GM12892 (cell line): ENCODE data around the gene COX19.
A peak's percentile ranks its signal among the peaks of the same experiment; 100 is the strongest.

Experiments used
- POLR2A ChIP-seq: IDR thresholded peaks from 2 replicates; pipeline ENCODE4 v1.6.1; 2011; ENCODE audit warnings: low read depth, low read length, control low read depth
- POLR2AphosphoS5 ChIP-seq: IDR thresholded peaks from 2 replicates; pipeline ENCODE4 v1.6.1; 2011; ENCODE audit warnings: low read depth, low read length, control low read depth
- TAF1 ChIP-seq: IDR thresholded peaks from 2 replicates; pipeline ENCODE4 v1.6.1; 2011; ENCODE audit warnings: low read depth, mild to moderate bottlenecking, control low read depth, low read length, borderline replicate concordance

DNA sequence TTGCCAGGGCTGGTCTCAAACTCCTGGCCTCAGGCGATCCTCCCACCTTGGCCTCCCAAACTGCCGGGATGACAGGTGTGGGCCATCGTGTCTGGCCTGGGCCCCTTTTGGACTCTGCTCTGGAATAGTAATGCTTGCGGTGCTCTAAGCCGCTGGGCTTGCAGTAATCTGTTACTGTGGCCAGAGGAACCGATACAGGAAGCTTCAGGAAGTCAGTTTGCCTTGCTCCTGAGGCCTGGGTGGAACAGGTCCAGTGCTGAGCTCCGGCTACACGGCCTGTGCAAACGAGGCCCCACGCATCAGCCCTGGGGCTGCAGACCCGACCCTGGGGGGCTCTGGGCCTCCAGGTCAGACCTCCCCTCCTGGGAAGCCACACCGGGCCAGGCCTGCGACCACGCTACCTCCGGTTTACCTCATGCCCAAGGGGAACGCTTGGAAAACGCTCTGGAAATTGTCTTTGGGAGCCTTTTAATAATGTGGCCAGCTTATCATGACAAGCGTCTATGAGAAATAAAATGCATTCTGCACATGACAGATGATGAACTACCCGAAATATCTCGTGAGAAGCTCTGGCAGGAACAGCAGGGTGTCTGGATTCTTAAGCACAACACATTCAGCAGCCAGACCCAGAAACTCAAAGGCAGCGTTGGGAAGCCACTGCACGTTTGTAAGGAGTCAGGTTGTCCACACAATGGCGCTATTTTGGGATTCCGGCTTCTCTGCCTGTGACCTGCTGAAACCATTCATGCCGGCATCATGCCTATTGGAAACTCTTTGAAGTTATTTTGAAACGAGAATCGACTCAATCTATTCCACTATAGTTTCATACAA, 10.7 kb downstream of the COX19 start:
- TF ChIP-seq POLR2AphosphoS5 (0 out of 2 replicates have a peak, but pooled peaks have one; percentile 22), POLR2A (no peak), TAF1 (no peak)
